Measurements from ENCODE around the gene TKT. TPM values are rescaled to one million over a fixed set of nuclear protein-coding genes. Genes with fewer than 3 reads are reported as not detected.

Gene TKT
- total and polyA plus RNA-seq, 2 of the 13 experiments (the other 11 are each of a cell fraction or from before 2014, with no cell fraction given): 150 to 238 TPM

GRCh38 chr3:53254509-53255422 is 1.1 kb downstream of the TKT start (continued):
- TF ChIP-seq, protein P1, sequence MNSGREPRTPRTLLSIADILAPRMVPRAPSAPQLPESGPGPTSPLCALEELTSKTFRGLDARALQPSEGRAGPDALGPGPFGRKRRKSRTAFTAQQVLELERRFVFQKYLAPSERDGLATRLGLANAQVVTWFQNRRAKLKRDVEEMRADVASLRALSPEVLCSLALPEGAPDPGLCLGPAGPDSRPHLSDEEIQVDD (CRISPR knock-in tag; IDR thresholded peaks at IDR 0.05; ENCODE audit: borderline replicate concordance): no peak
- TF ChIP-seq WIZ (CRISPR knock-in tag; IDR thresholded peaks at IDR 0.05) (no peak), ZMYM4 (CRISPR knock-in tag; IDR thresholded peaks at IDR 0.05) (no peak), ZNF773 (CRISPR knock-in tag; IDR thresholded peaks at IDR 0.05; ENCODE audit: borderline replicate concordance) (0 out of 2 replicates have a peak, but pooled peaks have one; percentile 26), THYN1 (CRISPR knock-in tag; IDR thresholded peaks at IDR 0.05; ENCODE audit: borderline replicate concordance, low read depth) (no peak), ZKSCAN8 (CRISPR knock-in tag; IDR thresholded peaks at IDR 0.05; ENCODE audit: borderline replicate concordance) (no peak), ZBTB49 (CRISPR knock-in tag; IDR thresholded peaks at IDR 0.05; ENCODE audit: borderline replicate concordance) (no peak), ZEB1 (IDR thresholded peaks at IDR 0.05; ENCODE audit: insufficient replicate concordance, low read depth) (no peak), ZNF687 (CRISPR knock-in tag; IDR thresholded peaks at IDR 0.05) (peak; percentile 63; the same call in 1 of the 2 replicates), SKI (IDR thresholded peaks at IDR 0.05; ENCODE audit: partially characterized antibody) (no peak), ZNF746 (CRISPR knock-in tag; IDR thresholded peaks at IDR 0.05) (peak; percentile 54; the same call in 1 of the 2 replicates), ZNF878 (CRISPR knock-in tag; IDR thresholded peaks at IDR 0.05) (no peak), HMGXB4 (CRISPR knock-in tag; IDR thresholded peaks at IDR 0.05; ENCODE audit: borderline replicate concordance in 1 of 2, low read depth in 1 of 2) (peak in 1 of 2 experiments; percentile 64; a peak in 2 of 4 replicates), ZFP37 (CRISPR knock-in tag; IDR thresholded peaks at IDR 0.05; ENCODE audit: borderline replicate concordance) (no peak), ETV5 (CRISPR knock-in tag; IDR thresholded peaks at IDR 0.05; ENCODE audit: borderline replicate concordance) (peak; percentile 49; the same call in 1 of the 2 replicates), MXD3 (CRISPR knock-in tag; IDR thresholded peaks at IDR 0.05) (0 out of 2 replicates have a peak, but pooled peaks have one; percentile 18), FOSL2 (CRISPR knock-in tag; IDR thresholded peaks at IDR 0.05) (0 out of 2 replicates have a peak, but pooled peaks have one; percentile 4), MED1 (CRISPR knock-in tag; IDR thresholded peaks at IDR 0.05) (0 out of 2 replicates have a peak, but pooled peaks have one; percentile 18)
